ENCODE data around the gene GARIN5B.

GARIN5B gene

GRCh38 chr19:55320844-55321419 is 42.1 kb downstream of the GARIN5B start:
- no peak for DNase-seq

DNA sequence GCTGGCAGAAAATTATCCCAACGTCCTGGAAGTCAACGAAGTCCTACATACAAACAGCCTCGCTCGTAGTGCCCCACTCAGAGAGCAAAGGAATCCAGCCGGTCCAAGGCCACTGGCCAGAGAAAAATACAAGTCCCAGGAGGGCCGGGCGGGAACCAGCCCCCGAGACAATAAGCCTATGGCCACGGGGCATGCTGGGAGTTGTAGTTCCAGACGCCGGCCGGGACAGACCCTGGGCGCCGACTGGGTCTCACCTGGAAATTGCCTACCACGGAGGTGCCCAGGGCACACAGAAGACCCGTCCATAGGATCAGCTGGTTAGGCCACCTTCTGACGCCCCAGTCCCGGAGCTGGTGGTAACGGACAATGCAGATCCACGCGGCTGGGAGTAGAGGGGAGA is 43.3 kb downstream of the GARIN5B start:
- DNase-seq: no peak

- DNase-seq: no peak
Measured at GRCh38 chr19:55316646-55317045, 46.4 kb downstream of the GARIN5B start.

- DNase-seq: no peak
Measured at GRCh38 chr19:55315956-55316525, 47.0 kb downstream of the GARIN5B start.

GRCh38 chr19:55314396-55314795 is 48.7 kb downstream of the GARIN5B start:
- DNase-seq: no peak

- DNase-seq: no peak
Measured at GRCh38 chr19:55312621-55313512, 50.2 kb downstream of the GARIN5B start.

DNA sequence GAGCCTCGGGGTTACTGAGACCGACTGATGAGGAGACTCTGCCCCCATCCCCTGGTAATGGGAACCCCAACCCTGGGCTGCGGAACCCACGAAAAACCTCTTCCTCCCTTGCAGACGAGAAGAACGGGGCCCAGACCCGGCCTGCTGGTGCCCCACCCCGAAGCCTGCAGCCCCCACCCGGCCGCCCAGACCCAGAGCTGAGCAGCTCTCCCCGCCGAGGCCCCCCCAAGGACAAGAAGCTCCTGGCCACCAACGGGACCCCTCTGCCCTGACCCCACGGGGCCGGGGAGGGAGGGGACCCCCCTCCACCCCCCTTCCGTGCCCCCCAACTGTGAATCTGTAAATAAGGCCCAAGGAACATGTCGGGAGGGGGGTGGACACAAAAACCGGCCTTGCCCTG is 51.3 kb downstream of the GARIN5B start:
- DNase-seq: no peak

GRCh38 chr19:55311397-55311796 is 51.7 kb downstream of the GARIN5B start:
- no peak for DNase-seq

- DNase-seq: no peak
Measured at GRCh38 chr19:55310498-55310897, 52.6 kb downstream of the GARIN5B start.

DNA sequence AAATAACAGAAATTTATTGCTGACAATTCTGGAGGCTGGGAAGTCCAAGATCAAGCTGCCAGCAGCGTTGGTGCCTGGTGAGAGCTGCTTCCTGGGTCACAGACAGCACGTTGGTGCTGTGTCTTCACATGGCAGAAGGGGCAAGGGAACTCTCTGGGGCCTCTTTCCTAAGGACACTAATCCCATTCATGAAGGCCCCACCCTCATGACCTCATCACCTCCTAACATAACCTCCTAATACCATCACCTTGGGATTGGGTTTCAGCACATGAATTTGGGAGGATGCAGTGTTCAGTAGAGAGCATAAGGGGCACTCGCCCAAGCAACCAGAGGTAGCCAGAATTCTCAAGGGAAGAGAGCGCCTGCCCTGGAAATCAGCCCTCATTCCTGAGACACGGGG is 53.6 kb downstream of the GARIN5B start:
- DNase-seq: no peak

DNA sequence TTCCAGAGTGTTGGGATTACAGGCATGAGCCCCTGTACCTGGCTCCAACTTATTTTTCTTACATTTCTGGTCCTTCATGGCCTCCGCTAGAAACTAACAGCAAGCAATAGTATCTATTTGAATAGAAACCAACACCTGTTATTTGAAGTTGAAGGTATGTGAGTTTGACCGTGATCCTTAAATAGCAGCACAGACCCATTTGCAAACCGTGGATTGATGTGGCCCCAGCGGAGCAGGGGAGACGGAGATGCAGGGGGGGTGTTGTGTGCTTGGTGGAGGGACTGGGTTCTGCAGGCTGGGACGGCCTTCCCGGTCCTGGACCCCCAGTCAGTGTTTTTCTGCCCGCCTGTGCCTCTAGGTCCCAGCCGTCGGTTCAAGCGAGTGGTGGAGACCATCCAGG is 54.8 kb downstream of the GARIN5B start:
- no peak for DNase-seq

GRCh38 chr19:55306712-55307111 is 56.3 kb downstream of the GARIN5B start:
- no peak for DNase-seq

- DNase-seq: no peak
Measured at GRCh38 chr19:55305983-55306562, 57.0 kb downstream of the GARIN5B start.

- peak in 4 of 5 donors; percentile 35 to 56 (median 40) for DNase-seq
Measured at GRCh38 chr19:55305491-55305890, 57.6 kb downstream of the GARIN5B start.

DNA sequence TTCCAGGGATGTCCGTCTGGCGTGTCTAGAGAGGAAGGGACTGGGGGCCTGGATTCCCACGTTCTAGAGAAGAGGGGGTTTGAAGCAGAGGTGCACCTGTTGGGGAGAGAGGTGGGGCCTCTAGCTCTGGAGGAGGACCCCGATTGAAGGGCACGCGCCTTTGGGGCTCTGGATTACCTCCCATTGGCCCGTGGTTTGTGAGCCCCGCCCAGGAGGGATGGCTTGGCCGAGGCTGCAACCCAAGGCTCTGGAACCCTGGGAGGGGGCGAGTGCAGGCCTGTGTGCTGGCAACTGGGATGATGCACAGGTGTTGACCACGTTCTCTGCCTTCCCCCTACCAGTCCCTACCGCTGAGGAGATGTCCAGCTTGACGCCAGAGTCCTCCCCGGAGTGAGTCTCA is 58.1 kb downstream of the GARIN5B start:
- DNase-seq: no peak
